HUES64 (cell line): ENCODE measurements around the gene BRAP.
"Not testable (repeated sequence)": the region's sequence is repeated elsewhere in the genome, so short reads cannot be mapped to it uniquely, and the experiment has no call there.

ENCODE experiments used
- H3K27ac ChIP-seq: 2 replicates; pipeline ENCODE4 v1.7.0; 2013; ENCODE audit warnings: low read depth, low read length, inconsistent platforms
- H3K27me3 ChIP-seq: 2 replicates; pipeline ENCODE4 v1.6.1; 2013; ENCODE audit warnings: mild to moderate bottlenecking, low read length; ENCODE audit not compliant: insufficient read depth
- H3K36me3 ChIP-seq: 2 replicates; pipeline ENCODE4 v1.6.1; 2013; ENCODE audit warnings: mild to moderate bottlenecking, low read length; ENCODE audit not compliant: insufficient read depth
- H3K4me1 ChIP-seq: 2 replicates; pipeline ENCODE4 v1.6.1; 2013; ENCODE audit warnings: mild to moderate bottlenecking, low read length, moderate library complexity; ENCODE audit not compliant: insufficient read depth
- H3K4me3 ChIP-seq: 2 replicates; pipeline ENCODE4 v1.5.1; 2013; ENCODE audit warnings: mild to moderate bottlenecking, low read length, moderate library complexity
- H3K9ac ChIP-seq: 2 replicates; pipeline ENCODE4 v1.6.1; 2013; ENCODE audit warnings: mild to moderate bottlenecking, low read depth, low read length
- H3K9me3 ChIP-seq: 2 replicates; pipeline ENCODE4 v1.6.1; 2013; ENCODE audit warnings: low read depth, low read length; ENCODE audit not compliant: insufficient read depth
- WGBS: fragments of 150-250, 120-280 bp; methylation state at CpG from one replicate; pipeline ENCODE4 v1.1.7; 2013; ENCODE audit warnings: missing lambda C conversion rate; 5-methylcytosine and 5-hydroxymethylcytosine counted together

Gene BRAP

DNA sequence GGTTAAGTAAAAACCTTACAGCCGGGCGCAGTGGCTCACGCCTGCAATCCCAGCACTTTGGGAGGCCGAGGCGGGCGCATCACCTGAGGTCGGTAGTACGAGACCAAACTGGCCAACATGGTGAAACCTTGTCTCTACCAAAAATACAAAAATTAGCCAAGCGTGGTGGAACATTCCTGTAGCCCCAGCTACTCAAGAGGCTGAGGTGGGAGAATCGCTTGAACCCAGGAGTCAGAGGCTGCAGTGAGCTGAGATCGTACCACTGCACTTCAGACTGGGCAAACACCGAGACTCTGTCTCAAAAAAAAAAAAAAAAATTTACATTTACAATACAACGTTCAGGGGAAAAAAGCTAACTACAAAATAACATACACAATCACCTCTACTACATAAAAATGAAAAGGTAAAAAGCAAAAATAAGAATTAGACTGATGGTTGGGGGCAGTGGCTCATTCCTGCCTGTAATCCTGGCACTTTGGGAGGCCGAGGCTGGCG is 90.4 kb downstream of the BRAP start:
- H3K9ac ChIP-seq, H3K27ac ChIP-seq, H3K9me3 ChIP-seq, H3K27me3 ChIP-seq, H3K36me3 ChIP-seq, H3K4me3 ChIP-seq: not testable (repeated sequence)
- H3K4me1 ChIP-seq: peaks cover 24% of the 10 kb centered on the region
- 91% methylated on average over 15 of the region's 15 CpGs for WGBS
